ENCODE data around the gene PLEKHG4B. TPM values are rescaled to one million over a fixed set of nuclear protein-coding genes. Genes with fewer than 3 reads are reported as not detected.

Gene PLEKHG4B
- polyA plus RNA-seq, 1 experiment, result 1.4 TPM

DNA sequence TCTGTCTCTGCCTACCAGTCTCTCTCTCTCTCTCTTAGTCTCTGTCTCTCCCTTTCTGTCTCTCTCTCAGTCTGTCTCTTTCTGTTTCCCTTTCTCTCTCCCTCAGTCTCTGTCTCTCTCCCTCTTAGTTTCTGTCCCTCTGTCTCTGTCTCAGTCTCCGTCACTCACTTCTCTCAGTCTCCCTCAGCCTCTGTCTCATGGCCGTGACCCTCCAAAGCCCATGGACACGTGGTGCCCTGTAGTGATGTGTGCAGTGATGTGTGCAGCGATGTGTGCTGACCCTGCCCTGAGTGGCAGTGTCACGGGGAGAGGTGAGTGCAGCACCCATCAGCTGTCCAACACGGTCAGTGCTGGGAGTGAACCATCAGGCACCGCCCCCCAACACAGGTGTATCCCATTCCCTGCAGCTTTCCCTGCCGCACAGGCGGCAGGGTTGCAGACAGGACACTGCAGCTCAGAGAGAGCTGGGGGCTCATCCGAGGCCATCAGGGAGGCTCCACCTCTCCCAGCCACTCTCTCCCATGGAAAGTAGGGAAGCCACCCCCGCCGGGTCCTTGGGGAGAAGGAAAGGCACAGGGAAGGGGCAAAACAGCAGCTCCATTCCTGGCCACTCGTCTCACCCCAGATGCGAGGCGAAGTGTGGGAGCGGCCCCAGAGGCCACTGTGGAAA, 98.5 kb downstream of the PLEKHG4B start:
- TF ChIP-seq, protein P1, sequence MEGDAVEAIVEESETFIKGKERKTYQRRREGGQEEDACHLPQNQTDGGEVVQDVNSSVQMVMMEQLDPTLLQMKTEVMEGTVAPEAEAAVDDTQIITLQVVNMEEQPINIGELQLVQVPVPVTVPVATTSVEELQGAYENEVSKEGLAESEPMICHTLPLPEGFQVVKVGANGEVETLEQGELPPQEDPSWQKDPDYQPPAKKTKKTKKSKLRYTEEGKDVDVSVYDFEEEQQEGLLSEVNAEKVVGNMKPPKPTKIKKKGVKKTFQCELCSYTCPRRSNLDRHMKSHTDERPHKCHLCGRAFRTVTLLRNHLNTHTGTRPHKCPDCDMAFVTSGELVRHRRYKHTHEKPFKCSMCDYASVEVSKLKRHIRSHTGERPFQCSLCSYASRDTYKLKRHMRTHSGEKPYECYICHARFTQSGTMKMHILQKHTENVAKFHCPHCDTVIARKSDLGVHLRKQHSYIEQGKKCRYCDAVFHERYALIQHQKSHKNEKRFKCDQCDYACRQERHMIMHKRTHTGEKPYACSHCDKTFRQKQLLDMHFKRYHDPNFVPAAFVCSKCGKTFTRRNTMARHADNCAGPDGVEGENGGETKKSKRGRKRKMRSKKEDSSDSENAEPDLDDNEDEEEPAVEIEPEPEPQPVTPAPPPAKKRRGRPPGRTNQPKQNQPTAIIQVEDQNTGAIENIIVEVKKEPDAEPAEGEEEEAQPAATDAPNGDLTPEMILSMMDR (IDR thresholded peaks at IDR 0.05; ENCODE audit: insufficient read depth, low read depth, low read length), result no peak
- ChIA-PET POLR2A (no interaction called here), CTCF (interaction anchor here (0.8 to 1.7 kb wide), 2 partner anchors 10 to 20 kb away, joined by 4 read pairs; no protein-coding TSS in a partner anchor)
- DNase-seq (ENCODE audit: low read depth), result no peak
- Histone ChIP-seq H3K4me3 (ENCODE audit: low read depth, low read length) (no peak overlapping the region), H3K36me3 (ENCODE audit: control insufficient read depth, insufficient read depth, low read length) (no peaks in the 10 kb centered on the region), H3K27me3 (ENCODE audit: control insufficient read depth, insufficient read depth, low read length) (peaks cover 3% of the 10 kb centered on the region)

DNA sequence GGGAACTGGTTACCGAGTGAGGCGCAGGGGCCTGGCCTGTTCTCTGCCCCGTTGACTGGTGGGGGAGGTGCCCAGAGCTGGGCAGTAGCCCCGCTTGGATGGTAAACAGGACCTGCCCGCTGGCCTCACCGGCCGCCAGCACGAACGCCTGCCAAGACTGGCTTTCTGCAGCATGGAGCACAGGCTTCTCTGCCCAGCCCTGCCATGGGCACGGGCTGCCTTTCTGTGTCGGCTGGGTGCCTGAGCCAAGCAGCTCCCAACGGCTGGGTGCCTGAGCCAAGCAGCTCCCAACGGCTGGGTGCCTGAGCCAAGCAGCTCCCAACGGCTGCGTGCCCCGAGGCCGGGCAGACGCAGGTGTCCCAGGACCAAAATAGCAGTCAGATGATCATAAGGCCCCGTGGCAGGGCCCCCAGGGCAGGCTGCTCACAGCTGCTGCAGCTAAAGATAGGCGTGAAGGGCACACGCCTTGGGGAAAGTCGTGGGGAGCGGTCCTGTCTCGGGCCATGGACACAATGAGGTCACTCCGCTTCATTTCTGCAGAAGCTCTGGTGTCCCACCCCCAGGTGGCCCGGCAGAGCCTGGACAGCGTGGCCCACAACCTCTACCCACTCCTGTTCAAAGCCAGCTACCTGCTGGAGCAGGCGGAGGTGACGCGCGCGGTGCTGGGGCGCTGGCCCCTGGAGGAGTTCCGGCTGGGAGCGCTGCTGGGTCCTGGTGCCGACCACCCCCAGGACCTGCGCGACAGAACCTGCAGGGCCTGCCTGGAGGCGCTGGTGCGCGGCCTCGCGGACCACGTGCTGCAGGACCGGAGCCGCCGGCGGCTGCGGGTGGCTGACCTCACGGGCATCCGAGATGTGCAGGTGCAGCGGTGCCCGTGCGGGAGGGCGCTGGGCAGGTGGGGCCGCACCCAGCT, 99.3 kb downstream of the PLEKHG4B start, which contains the start of gene LRRC14B:
Gene LRRC14B (plus strand): TSS at position 460 of the 913 bp plus-strand sequence. CDS start 44 bp downstream, at position 504.
- TF ChIP-seq, protein P1 (IDR thresholded peaks at IDR 0.05; ENCODE audit: insufficient read depth, low read depth, low read length), result no peak
- Histone ChIP-seq H3K4me3 (ENCODE audit: low read depth, low read length) (no peak within 1 kb of the TSS), H3K27me3 (ENCODE audit: control insufficient read depth, insufficient read depth, low read length) (peaks cover 3% of the 10 kb centered on the region), H3K36me3 (ENCODE audit: control insufficient read depth, insufficient read depth, low read length) (no peaks in the 10 kb centered on the region)
- ChIA-PET POLR2A (no interaction called here), CTCF (interaction anchor here (0.8 to 1.7 kb wide), 2 partner anchors 9 to 21 kb away, joined by 4 read pairs; no protein-coding TSS in a partner anchor)
- DNase-seq (ENCODE audit: low read depth), result no peak

DNA sequence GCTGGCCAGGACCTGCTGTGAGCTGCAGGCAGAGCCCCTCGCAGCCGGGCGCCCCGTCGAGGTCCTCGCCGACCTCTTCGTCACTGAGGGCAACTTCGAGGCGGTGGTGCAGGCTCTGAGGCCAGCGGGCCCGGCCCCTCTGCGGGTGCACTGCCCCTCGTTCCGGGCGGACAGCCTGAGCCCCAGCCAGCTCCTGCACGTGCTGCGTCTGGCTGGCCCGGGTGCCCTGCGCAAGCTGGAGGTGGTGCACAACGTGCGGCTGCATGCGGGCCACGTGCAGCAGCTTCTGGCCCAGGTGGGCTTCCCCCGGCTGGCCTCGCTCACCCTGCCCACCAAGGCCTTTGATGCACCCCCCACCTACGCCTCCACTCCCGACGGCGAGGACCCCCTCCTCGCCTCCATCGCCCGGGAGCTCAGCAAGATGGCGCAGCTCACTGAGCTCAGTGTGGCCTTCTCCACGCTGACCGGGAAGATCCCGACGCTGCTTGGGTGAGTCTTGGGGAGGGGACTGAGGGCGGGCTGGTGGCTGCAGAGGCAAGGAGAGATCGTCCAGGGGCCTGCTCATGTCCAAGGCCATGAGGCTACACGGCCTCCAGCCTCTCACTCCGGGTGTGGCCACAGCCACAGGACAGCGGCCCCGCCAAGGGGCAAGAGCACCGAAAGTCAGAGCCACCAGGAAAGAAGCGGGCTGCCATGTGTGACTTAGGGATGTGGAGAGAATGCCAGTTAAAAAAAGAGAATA, 100.2 kb downstream of the PLEKHG4B start:
- TF ChIP-seq, protein P1 (IDR thresholded peaks at IDR 0.05; ENCODE audit: insufficient read depth, low read depth, low read length), result no peak
- Histone ChIP-seq H3K4me3 (ENCODE audit: low read depth, low read length) (no peak overlapping the region), H3K27me3 (ENCODE audit: control insufficient read depth, insufficient read depth, low read length) (peaks cover 3% of the 10 kb centered on the region), H3K36me3 (ENCODE audit: control insufficient read depth, insufficient read depth, low read length) (no peaks in the 10 kb centered on the region)
- POLR2A ChIA-PET, result no interaction called here
- CTCF ChIA-PET, result interaction anchor here (1.0 kb wide), 1 partner anchor 13 kb away, joined by 3 read pairs; no protein-coding TSS in a partner anchor
- no peak for DNase-seq (ENCODE audit: low read depth)

DNA sequence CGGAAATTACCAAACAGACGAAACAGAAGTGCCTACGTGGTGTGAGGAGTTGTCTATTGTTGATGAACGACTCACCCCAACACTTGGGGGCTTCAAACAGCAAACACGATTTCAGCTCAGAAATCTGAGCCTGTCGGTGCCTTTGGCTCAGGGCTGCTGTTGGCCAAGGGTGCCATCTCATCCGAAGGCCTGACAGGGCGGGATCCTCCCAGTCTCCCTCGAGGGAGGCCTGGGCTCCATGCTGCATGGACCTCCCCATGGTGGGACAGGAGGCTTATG, 100.7 kb downstream of the PLEKHG4B start:
- TF ChIP-seq, protein P1 (IDR thresholded peaks at IDR 0.05; ENCODE audit: insufficient read depth, low read depth, low read length), result no peak
- peaks cover 3% of the 10 kb centered on the region for H3K27me3 ChIP-seq (ENCODE audit: control insufficient read depth, insufficient read depth, low read length)
- H3K4me3 ChIP-seq (ENCODE audit: low read depth, low read length), result no peak overlapping the region
- POLR2A ChIA-PET, result no interaction called here
- CTCF ChIA-PET, result interaction anchor here (1.0 kb wide), 1 partner anchor 13 kb away, joined by 3 read pairs; no protein-coding TSS in a partner anchor
- no peaks in the 10 kb centered on the region for H3K36me3 ChIP-seq (ENCODE audit: control insufficient read depth, insufficient read depth, low read length)
- DNase-seq (ENCODE audit: low read depth), result no peak
